ACC112 (cell line): Measurements from ENCODE around the gene CFAP77.

Experiments used
- H2AFZ ChIP-seq: fragments of 200-600 bp; sonication (generic); one replicate; pipeline ENCODE4 v1.6.0; 2017; ENCODE audit warnings: antibody characterized with exemption, low read length; ENCODE audit not compliant: unreplicated experiment
- H3K27ac ChIP-seq: fragments of 200-600 bp; sonication (generic); 2 replicates; pipeline ENCODE4 v1.5.1; 2014; ENCODE audit warnings: low read depth, mild to moderate bottlenecking, antibody characterized with exemption, low read length, moderate library complexity
- H3K27me3 ChIP-seq: fragments of 200-600 bp; sonication (generic); 2 replicates; pipeline ENCODE4 v1.6.1; 2014; ENCODE audit warnings: mild to moderate bottlenecking, antibody characterized with exemption, low read length, moderate library complexity, mixed read lengths; ENCODE audit not compliant: insufficient read depth
- H3K36me3 ChIP-seq: fragments of 200-600 bp; sonication (generic); 2 replicates; pipeline ENCODE4 v1.6.1; 2016; ENCODE audit warnings: mild to moderate bottlenecking, antibody characterized with exemption, low read length, moderate library complexity, mixed read lengths; ENCODE audit not compliant: insufficient read depth
- H3K4me1 ChIP-seq: fragments of 200-600 bp; sonication (generic); one replicate; pipeline ENCODE4 v1.6.1; 2016; ENCODE audit warnings: low read length, mixed read lengths; ENCODE audit not compliant: insufficient read depth, unreplicated experiment, control insufficient read depth
- H3K4me3 ChIP-seq: fragments of 200-600 bp; sonication (generic); 2 replicates; pipeline ENCODE4 v1.5.1; 2014; ENCODE audit warnings: mild to moderate bottlenecking, low read depth, low read length
- H3K79me2 ChIP-seq: fragments of 200-600 bp; sonication (generic); one replicate; pipeline ENCODE4 v1.6.0; 2016; ENCODE audit warnings: low read length; ENCODE audit not compliant: control insufficient read depth, unreplicated experiment, insufficient read depth

Gene CFAP77

GRCh38 chr9:132588501-132589147 lies 178.6 kb downstream of the CFAP77 start:
- H3K79me2 ChIP-seq = no peaks in the 10 kb centered on the region
- no peak overlapping the region for H3K27ac ChIP-seq
- no peak overlapping the region for H3K4me3 ChIP-seq
- no peaks in the 10 kb centered on the region for H3K36me3 ChIP-seq
- peaks cover 77% of the 10 kb centered on the region for H3K27me3 ChIP-seq
- no peak overlapping the region for H2AFZ ChIP-seq
- H3K4me1 ChIP-seq = peaks cover 11% of the 10 kb centered on the region

GRCh38 chr9:132589148-132590036 lies 179.4 kb downstream of the CFAP77 start:
- Histone ChIP-seq H3K36me3 (no peaks in the 10 kb centered on the region), H3K27ac (no peak overlapping the region), H3K4me1 (peaks cover 11% of the 10 kb centered on the region), H2AFZ (no peak overlapping the region), H3K4me3 (no peak overlapping the region), H3K27me3 (peaks cover 69% of the 10 kb centered on the region), H3K79me2 (no peaks in the 10 kb centered on the region)

- no peak overlapping the region for H2AFZ ChIP-seq
- peaks cover 64% of the 10 kb centered on the region for H3K27me3 ChIP-seq
- H3K79me2 ChIP-seq = no peaks in the 10 kb centered on the region
- H3K27ac ChIP-seq = no peak overlapping the region
- no peak overlapping the region for H3K4me3 ChIP-seq
- no peaks in the 10 kb centered on the region for H3K36me3 ChIP-seq
- H3K4me1 ChIP-seq = peaks cover 6% of the 10 kb centered on the region
Observed at GRCh38 chr9:132590037-132590317, 180.0 kb downstream of the CFAP77 start.

GRCh38 chr9:132590318-132591182 lies 180.5 kb downstream of the CFAP77 start:
- Histone ChIP-seq H3K27ac (no peak overlapping the region), H2AFZ (no peak overlapping the region), H3K4me1 (peaks cover under 1% of the 10 kb centered on the region), H3K36me3 (no peaks in the 10 kb centered on the region), H3K79me2 (no peaks in the 10 kb centered on the region), H3K4me3 (no peak overlapping the region), H3K27me3 (peaks cover 58% of the 10 kb centered on the region)

- Histone ChIP-seq H3K4me3 (no peak overlapping the region), H3K79me2 (no peaks in the 10 kb centered on the region), H3K36me3 (no peaks in the 10 kb centered on the region), H3K27ac (no peak overlapping the region), H3K27me3 (peaks cover 51% of the 10 kb centered on the region), H2AFZ (no peak overlapping the region), H3K4me1 (no peaks in the 10 kb centered on the region)
Observed at GRCh38 chr9:132591244-132591643, 181.2 kb downstream of the CFAP77 start.

- H3K27me3 ChIP-seq = peaks cover 45% of the 10 kb centered on the region
- no peaks in the 10 kb centered on the region for H3K79me2 ChIP-seq
- H3K27ac ChIP-seq = no peak overlapping the region
- H3K4me1 ChIP-seq = no peaks in the 10 kb centered on the region
- no peaks in the 10 kb centered on the region for H3K36me3 ChIP-seq
- no peak overlapping the region for H3K4me3 ChIP-seq
- no peak overlapping the region for H2AFZ ChIP-seq
Observed at GRCh38 chr9:132591751-132592314, 181.8 kb downstream of the CFAP77 start.

- H3K4me1 ChIP-seq = no peaks in the 10 kb centered on the region
- H3K27ac ChIP-seq = no peak overlapping the region
- no peaks in the 10 kb centered on the region for H3K36me3 ChIP-seq
- H2AFZ ChIP-seq = no peak overlapping the region
- peaks cover 39% of the 10 kb centered on the region for H3K27me3 ChIP-seq
- H3K4me3 ChIP-seq = no peak overlapping the region
- no peaks in the 10 kb centered on the region for H3K79me2 ChIP-seq
Observed at GRCh38 chr9:132592451-132592850, 182.4 kb downstream of the CFAP77 start.

- no peaks in the 10 kb centered on the region for H3K4me1 ChIP-seq
- H3K27ac ChIP-seq = no peak overlapping the region
- H3K79me2 ChIP-seq = no peaks in the 10 kb centered on the region
- no peak overlapping the region for H3K4me3 ChIP-seq
- H3K27me3 ChIP-seq = peaks cover 19% of the 10 kb centered on the region
- no peaks in the 10 kb centered on the region for H3K36me3 ChIP-seq
- H2AFZ ChIP-seq = no peak overlapping the region
Observed at GRCh38 chr9:132594412-132594811, 184.4 kb downstream of the CFAP77 start.

GRCh38 chr9:132595319-132595718 lies 185.3 kb downstream of the CFAP77 start:
- Histone ChIP-seq H3K4me3 (no peak overlapping the region), H3K79me2 (no peaks in the 10 kb centered on the region), H3K27me3 (peaks cover 10% of the 10 kb centered on the region), H3K27ac (no peak overlapping the region), H3K36me3 (no peaks in the 10 kb centered on the region), H2AFZ (no peak overlapping the region), H3K4me1 (no peaks in the 10 kb centered on the region)

GRCh38 chr9:132596200-132596599 lies 186.2 kb downstream of the CFAP77 start:
- Histone ChIP-seq H3K36me3 (no peaks in the 10 kb centered on the region), H2AFZ (no peak overlapping the region), H3K27ac (no peak overlapping the region), H3K79me2 (no peaks in the 10 kb centered on the region), H3K27me3 (peaks cover 1% of the 10 kb centered on the region), H3K4me1 (no peaks in the 10 kb centered on the region), H3K4me3 (no peak overlapping the region)
